Nucleus accumbens (tissue), 56 donors: ENCODE data around the gene DPP10.
"Not testable (repeated sequence)": the region's sequence is repeated elsewhere in the genome, so short reads cannot be mapped to it uniquely, and the experiment has no call there.

ENCODE experiments used
- DNase-seq, 56 donors: peaks; one replicate each; lab custom pipeline; 2025; lab: John Stamatoyannopoulos, UW

DPP10 gene

GRCh38 chr2:114700440-114700839 is 258.0 kb downstream of the DPP10 start:
- no peak for DNase-seq

- no peak for DNase-seq
Measured at GRCh38 chr2:114709936-114710850, 267.8 kb downstream of the DPP10 start.

GRCh38 chr2:114714313-114714712 is 271.9 kb downstream of the DPP10 start:
- peak in 6 of 56 donors; percentile 3 to 20 (median 4) for DNase-seq

- DNase-seq, result no peak
Measured at GRCh38 chr2:114717049-114717448, 274.6 kb downstream of the DPP10 start.

GRCh38 chr2:114724454-114724853 is 282.0 kb downstream of the DPP10 start:
- DNase-seq, result no peak

GRCh38 chr2:114727012-114727411 is 284.6 kb downstream of the DPP10 start:
- DNase-seq, result peak in 42 of 56 donors; percentile 1 to 51 (median 17)

- no peak for DNase-seq
Measured at GRCh38 chr2:114728372-114728771, 285.9 kb downstream of the DPP10 start.

GRCh38 chr2:114729026-114729425 is 286.6 kb downstream of the DPP10 start:
- DNase-seq, result peak in 5 of 56 donors; percentile 2 to 33 (median 5)

GRCh38 chr2:114735126-114735525 is 292.7 kb downstream of the DPP10 start:
- no peak for DNase-seq

- DNase-seq, result no peak
Measured at GRCh38 chr2:114742245-114742644, 299.8 kb downstream of the DPP10 start.

GRCh38 chr2:114745700-114746099 is 303.3 kb downstream of the DPP10 start:
- DNase-seq, result no peak

- not testable (repeated sequence) for DNase-seq
Measured at GRCh38 chr2:114748175-114748574, 305.7 kb downstream of the DPP10 start.

- DNase-seq, result no peak
Measured at GRCh38 chr2:114752425-114752824, 310.0 kb downstream of the DPP10 start.

- DNase-seq, result no peak
Measured at GRCh38 chr2:114753145-114753544, 310.7 kb downstream of the DPP10 start.

- DNase-seq, result no peak
Measured at GRCh38 chr2:114754907-114755563, 312.6 kb downstream of the DPP10 start.

GRCh38 chr2:114762376-114762775 is 319.9 kb downstream of the DPP10 start:
- no peak for DNase-seq

GRCh38 chr2:114762986-114763385 is 320.5 kb downstream of the DPP10 start:
- no peak for DNase-seq

- no peak for DNase-seq
Measured at GRCh38 chr2:114769110-114769509, 326.7 kb downstream of the DPP10 start.

- no peak for DNase-seq
Measured at GRCh38 chr2:114769991-114770390, 327.6 kb downstream of the DPP10 start.

- DNase-seq, result no peak
Measured at GRCh38 chr2:114784046-114784445, 341.6 kb downstream of the DPP10 start.

GRCh38 chr2:114784890-114785583 is 342.6 kb downstream of the DPP10 start:
- no peak for DNase-seq
